ENCODE data around the gene PEMT. TPM values are rescaled to one million over a fixed set of nuclear protein-coding genes. Genes with fewer than 3 reads are reported as not detected.

The PEMT gene
- total RNA-seq, 1 donor from 2014 or later = 14.1 TPM

DNA sequence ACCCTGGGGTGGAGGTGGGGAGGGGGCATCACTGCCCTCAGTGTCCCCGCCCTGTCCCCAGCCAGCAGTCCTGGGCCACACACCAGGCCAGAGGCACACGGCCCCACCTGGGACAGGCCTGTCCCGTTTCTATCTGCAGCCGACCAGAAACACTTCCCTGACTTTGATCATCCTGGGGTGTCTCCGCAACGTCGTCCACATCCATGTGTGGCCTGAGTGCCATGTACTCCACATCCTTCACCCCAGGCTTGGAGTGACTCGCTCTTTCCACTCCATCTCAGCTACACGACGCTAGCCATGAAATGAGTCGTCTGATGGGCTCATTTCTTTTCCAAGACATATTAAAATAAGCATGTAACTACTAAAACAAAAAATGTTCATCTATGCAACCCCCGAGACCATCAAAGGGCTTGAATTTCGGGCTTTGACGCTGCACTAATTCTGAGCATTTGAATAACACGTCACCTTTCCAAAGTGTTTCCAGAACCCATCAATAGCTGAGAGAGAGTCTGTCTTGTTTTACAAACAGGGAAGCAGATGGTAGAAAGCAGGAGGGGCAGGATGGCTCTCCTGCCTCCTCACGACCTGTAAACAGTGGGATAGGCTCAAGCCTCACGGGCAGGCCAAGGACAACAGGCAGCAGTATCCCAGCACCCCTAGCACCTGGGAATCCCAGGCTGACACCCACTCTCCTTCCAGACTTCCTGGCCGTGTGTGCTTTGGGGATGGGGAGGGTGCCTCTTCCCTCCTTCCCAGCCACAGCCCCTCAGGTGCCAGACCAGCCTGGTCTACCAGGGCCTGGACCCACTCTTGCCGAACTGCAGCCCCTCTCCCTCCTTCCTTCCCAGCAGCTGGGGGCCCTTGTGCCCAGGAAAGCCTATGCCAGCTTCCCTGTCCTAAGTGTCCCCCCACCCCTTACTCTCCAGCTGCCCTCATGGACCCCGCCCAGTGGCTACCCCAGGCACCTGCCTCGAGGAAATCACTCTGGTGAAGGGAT, 75.3 kb downstream of the PEMT start:
- intact Hi-C loops (cut with micrococcal nuclease) = no loop called here

DNA sequence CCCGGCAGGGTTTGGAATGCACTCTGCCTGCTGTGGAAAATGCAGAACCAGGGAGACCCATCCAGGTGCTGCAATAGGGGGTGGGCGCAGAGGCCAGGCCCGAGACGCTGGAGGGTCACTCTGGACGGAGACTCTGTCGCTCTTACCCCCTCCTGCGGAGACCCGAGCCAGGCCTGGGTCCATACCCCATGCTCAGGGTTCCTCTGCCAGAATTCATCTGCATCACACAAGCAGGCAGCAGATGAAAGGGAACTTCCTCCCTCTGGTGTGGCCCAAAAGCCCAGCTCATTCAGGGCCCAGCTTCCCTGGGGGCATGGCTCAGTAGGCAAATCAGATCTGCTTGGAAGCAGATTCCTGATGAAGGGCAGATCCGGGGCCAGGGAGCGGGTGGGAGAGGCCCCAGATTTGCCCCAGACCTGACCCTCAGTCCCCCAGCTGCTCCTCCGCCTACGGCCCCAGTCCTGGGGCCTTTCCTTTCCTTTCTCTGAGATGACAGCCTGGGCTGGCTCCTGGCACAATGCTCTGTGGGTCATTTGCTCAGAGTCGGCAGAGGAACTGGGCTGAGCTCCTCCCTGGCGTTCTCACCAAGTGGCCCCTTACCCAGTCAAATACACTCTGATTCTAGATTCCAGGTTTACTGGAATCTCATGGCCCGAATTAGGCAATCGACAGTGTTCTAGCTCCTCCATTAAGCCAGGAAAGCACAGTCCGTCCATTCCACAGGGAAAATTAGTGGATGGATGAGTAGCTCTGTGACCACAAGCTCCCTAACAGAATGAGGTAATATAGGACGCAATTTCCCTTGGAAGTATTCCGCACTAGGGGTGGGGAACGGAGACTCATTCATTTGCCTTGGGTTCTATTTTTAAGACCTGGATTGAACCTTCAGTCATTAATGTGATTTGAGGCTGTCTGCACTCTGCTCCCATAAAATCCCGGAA, 76.2 kb downstream of the PEMT start:
- intact Hi-C loops (cut with micrococcal nuclease) = no loop called here

DNA sequence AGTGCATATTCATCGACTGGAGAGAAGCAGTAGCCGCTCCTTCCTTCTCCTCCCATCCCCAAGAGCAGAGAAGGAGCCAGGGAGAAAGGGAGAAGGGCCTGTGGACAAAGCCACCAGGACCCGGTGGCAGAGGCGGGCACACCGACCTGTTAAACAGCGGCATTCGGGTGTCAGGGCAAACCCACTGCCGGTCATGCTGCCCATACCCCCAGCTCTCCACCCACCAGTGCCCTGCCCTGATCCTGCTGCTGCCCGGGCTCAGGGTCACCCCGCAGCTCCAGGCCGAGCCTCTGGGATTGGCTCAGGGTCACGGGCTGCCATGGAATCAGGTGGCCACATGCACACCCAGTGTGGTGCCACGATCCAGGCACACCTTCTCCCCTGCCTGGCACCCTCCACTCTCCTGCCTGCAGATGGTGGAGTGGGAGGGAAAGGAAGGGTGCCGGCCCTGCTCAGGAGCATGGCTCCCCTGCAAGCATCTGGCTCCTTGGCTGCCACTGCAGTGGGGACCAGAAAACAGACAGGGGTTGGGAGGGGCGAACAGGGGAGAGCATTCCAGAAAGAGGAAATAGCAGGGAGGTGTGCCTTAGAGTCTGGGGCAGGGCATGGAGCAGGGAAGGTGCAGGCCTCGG, 77.0 kb downstream of the PEMT start:
- intact Hi-C loops (cut with micrococcal nuclease) = no loop called here

DNA sequence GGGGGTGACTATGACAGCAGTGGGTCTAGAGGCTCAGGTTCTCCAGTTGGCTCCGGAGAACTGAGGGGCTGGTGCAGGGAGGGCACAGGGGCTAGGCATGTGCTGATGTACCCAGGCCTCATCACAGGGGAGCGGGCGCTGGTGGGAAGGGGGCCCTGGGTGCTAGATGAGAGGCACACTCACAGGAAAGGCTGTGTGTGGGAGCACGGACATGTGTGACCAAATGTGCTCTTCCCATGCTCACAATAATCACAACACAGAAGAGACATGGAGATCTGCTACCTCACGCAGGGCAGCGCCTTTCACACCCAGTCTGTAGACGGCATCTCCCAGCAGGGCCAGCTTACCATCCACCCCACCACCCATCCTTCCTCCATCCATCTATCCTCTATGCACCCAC, 77.9 kb downstream of the PEMT start:
- intact Hi-C loops (cut with micrococcal nuclease) = no loop called here

DNA sequence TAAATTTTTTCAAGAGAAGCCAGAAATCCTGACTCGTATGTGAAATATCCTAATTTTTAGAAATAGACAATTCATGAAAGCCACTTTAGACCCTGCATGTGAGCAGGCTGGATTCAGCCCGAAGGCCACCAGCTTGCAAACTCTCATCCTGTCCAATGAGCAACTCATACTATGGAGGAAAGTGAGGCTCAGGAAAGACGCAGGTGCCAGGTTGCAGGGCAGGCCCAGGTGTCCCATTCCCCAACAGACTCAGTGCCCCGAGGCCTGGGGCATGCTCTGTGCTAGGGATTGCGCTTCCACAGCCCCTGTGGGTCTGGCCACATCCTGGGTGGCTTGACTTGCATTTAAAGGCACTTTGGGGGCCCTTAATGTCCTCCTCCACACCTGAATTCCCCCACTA, 78.6 kb downstream of the PEMT start:
- intact Hi-C loops (cut with micrococcal nuclease) = no loop called here

DNA sequence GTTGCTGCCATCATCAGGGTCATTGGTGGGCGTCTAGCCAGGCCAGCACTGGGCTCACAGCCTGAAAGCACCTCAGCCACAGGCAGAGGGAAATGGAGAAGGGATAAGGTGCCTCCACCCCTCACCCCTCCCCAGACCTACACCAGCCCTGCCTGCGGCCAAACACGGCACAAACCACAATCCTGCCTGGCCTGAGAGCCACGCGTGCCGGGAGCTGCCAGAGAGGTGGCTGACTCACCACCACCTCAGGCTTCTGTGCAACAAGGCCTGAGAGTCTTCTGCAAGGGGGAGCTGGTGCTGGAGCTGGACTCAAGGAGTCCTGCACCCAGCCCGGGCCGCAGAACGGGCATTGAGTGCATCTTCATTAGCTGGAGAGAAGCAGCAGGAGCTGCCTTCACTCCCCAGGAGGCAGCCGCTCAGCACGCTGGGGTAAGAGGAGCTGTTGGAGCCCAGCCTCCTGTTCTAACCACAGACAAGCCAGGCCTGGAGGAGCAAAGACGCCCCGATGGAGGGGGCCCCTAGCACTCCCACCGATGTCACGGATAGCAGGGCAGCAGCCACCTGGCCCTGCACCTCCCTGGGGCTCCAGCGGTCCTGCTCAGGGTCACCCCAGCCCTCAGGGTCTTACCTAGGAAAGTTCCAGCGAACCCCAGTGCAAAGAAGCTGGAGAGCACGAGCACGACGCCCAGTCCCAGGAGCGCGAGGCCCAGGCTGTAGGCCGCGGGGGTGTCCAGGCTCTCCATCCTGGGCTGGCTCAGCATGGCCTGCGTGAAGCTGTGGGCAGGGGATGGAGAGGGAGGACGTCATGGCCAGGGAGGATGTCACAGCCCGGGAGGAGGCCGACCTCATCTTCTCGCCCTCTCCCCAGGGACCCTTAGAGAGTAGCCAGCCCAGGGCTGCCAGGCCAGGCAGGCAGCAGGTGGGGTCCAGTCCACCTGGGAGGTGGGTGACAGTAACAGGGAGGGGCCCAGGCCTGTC, 79.3 kb downstream of the PEMT start:
- intact Hi-C loops (cut with micrococcal nuclease) = no loop called here

DNA sequence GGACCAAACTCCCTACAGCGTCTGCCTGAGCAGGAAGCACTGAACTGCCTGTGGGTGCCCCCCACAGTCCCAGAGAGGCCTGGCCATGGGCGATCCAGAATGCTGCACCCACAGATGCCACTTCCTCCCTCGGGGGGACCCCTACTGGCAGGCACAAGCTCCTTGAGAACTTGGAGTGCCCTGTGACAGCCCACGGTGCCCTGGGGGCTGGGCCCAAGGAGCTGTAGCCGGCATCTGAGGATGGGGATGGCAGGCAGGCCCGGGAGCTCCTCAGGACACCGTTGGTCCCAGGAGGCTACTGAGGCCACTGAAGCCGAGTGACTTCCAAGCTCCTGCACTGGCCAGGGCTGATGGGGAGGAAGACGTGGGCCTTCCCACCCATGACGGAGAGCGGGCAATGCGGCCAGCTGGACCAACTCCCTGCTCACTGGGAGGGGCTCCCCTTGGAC, 80.2 kb downstream of the PEMT start:
- intact Hi-C loops (cut with micrococcal nuclease) = no loop called here

GRCh38 chr17:17510456-17511292, 80.8 kb downstream of the PEMT start:
- intact Hi-C loops (cut with micrococcal nuclease) = no loop called here

DNA sequence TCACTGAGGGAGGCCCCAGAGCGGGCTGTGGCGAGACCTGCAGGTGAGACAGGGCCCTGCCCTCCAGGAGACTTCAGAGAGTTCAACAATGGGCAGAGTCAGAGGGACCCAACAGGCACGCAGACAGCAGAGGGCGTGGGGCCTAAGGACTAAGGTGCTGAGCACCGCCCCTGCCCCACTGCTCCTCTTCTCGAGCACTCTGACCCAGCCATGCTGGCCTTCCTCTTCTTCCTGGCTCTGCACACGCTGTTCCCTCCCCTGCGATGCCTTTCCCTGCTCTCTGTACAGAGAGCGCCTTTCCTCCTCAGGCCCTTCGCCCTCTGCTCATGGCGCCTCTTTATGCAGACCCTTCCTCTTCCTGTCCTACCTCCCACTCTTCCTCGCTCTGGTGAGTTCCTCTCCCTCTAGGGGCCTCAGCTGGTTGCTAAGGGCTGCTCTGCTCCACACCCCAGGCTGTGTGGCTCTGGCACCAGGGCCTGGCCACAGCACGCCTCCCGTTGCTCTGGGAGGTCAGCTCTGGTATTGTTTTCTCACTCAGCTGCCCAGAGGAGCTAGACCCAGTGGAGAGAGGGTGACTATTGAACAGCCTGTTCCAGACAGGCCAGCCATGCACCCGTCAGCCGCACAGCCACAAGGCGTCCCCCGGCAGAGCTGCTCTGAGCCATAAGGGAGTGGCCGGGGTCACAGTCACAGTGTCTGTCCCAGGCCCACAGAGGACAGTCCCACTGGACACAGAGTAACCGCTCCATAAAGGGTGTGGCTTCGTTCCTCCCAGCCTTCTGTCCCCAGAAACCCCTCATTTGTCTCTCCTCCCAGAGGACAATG, 81.7 kb downstream of the PEMT start:
- intact Hi-C loops (cut with micrococcal nuclease) = no loop called here

GRCh38 chr17:17508646-17509591, 82.6 kb downstream of the PEMT start:
- intact Hi-C loops (cut with micrococcal nuclease) = no loop called here

- intact Hi-C loops (cut with micrococcal nuclease) = no loop called here
Measured at GRCh38 chr17:17508019-17508535, 83.4 kb downstream of the PEMT start.

- intact Hi-C loops (cut with micrococcal nuclease) = no loop called here
Measured at GRCh38 chr17:17507465-17508011, 84.0 kb downstream of the PEMT start.

DNA sequence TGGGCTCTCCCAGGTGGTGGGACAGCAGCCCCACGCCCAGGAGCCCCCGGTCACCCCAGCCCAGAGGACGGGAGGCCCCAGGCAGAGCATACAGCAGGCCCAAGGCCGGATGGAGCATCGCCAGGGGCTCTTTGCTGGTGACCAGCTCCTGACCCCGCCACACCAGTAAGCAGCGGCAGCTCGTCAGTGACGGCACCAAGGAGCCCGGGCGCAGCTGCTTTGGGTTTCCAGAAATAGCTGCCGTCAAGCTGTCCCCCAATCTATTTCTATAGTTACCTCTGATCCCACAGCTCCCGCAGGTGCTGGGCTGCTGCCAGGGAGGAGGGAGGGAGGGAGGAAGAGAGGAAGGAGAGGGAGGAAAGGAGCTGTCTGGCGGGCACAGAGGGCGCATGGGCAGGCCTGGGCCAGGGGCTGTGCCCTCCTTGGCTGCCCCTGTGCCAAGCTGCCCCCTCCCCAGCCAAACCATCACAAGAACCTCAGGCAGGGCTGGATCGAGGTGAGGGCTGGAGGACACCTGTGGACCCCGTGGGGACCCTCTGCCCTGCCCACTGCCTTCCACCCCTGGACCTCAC, 84.5 kb downstream of the PEMT start:
- intact Hi-C loops (cut with micrococcal nuclease) = no loop called here

GRCh38 chr17:17506181-17506741, 85.2 kb downstream of the PEMT start:
- intact Hi-C loops (cut with micrococcal nuclease) = no loop called here

DNA sequence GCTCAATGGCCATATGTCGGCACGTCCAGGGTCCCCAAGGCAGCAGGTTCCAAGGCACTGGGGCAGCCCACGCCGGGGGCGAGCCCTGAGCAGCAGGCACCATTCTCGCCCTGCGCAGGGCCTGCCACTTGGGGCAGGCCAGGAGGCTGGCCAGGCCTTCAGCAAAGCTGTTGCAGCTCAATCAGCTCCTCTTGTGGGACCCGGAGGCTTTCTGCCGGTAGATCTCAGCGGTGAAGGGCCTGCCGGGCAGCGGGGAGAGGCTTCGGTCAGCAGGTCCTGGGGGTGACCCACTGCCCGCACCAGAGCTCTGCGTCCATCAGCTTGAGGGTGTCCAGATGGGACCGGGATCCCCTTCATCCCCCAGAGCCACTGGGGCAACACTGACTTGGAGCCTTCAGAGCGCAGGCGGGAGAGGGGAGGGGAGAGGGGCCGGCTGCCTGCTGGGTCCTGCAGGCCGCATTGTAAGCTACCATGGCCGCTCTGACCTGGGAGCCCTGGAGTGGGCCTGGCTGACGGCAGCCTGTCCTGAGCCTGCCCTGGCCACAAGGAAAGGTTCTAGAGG, 85.8 kb downstream of the PEMT start:
- intact Hi-C loops (cut with micrococcal nuclease) = no loop called here

DNA sequence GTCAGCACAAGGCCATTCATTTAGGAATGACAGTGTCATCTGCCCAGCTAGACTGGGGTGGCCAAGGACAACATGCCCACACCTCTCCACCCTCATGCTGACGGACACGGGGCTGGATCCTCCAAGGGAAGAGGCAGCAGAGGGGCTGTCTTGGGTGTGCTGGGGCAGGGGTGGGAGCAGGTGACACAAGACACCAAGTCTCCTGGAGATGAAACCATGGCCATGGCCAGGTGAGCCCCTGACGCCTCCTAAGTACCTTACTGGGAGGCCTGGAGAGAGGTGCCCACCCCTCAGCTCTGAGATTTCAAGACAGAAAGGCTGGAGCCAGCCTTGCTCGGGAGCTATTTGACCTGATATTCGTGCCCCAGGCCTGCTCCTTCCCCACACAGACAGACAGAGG, 86.4 kb downstream of the PEMT start:
- intact Hi-C loops (cut with micrococcal nuclease) = no loop called here
